Measurements from ENCODE around the gene IL9.

Gene IL9

GRCh38 chr5:135890867-135891266, 4.8 kb downstream of the IL9 start:
- no peak for DNase-seq

GRCh38 chr5:135890296-135890695, 5.3 kb downstream of the IL9 start:
- no peak for DNase-seq

GRCh38 chr5:135887881-135888614, 7.6 kb downstream of the IL9 start:
- DNase-seq, result no peak

- peak; percentile 7 for DNase-seq
These were observed 8.2 kb downstream of the IL9 start for GRCh38 chr5:135887447-135887864.

GRCh38 chr5:135886136-135886535, 9.5 kb downstream of the IL9 start:
- DNase-seq, result no peak

GRCh38 chr5:135885031-135885430, 10.6 kb downstream of the IL9 start:
- DNase-seq, result no peak

GRCh38 chr5:135883441-135883840, 12.2 kb downstream of the IL9 start:
- no peak for DNase-seq

GRCh38 chr5:135883026-135883425, 12.6 kb downstream of the IL9 start:
- DNase-seq, result no peak

- DNase-seq, result no peak
These were observed 13.8 kb downstream of the IL9 start for GRCh38 chr5:135881819-135882218.

GRCh38 chr5:135881244-135881643, 14.4 kb downstream of the IL9 start:
- DNase-seq, result no peak

GRCh38 chr5:135880801-135881200, 14.8 kb downstream of the IL9 start:
- no peak for DNase-seq

GRCh38 chr5:135880278-135880677, 15.4 kb downstream of the IL9 start:
- DNase-seq, result no peak

- no peak for DNase-seq
These were observed 16.1 kb downstream of the IL9 start for GRCh38 chr5:135879591-135879990.

GRCh38 chr5:135878156-135878620, 17.5 kb downstream of the IL9 start:
- no peak for DNase-seq

GRCh38 chr5:135877570-135878155, 18.0 kb downstream of the IL9 start:
- no peak for DNase-seq

- DNase-seq, result no peak
These were observed 19.5 kb downstream of the IL9 start for GRCh38 chr5:135876146-135876545.

- DNase-seq, result no peak
These were observed 20.1 kb downstream of the IL9 start for GRCh38 chr5:135875567-135875966.

- no peak for DNase-seq
These were observed 21.2 kb downstream of the IL9 start for GRCh38 chr5:135874461-135874860.

- no peak for DNase-seq
These were observed 21.8 kb downstream of the IL9 start for GRCh38 chr5:135873831-135874230.

GRCh38 chr5:135871268-135871915, 24.2 kb downstream of the IL9 start:
- DNase-seq, result no peak

GRCh38 chr5:135869935-135870334, 25.7 kb downstream of the IL9 start:
- DNase-seq, result no peak

GRCh38 chr5:135869276-135869675, 26.4 kb downstream of the IL9 start:
- DNase-seq, result no peak

GRCh38 chr5:135868681-135869080, 27.0 kb downstream of the IL9 start:
- no peak for DNase-seq

GRCh38 chr5:135867599-135867998, 28.0 kb downstream of the IL9 start:
- DNase-seq, result no peak
